Heart left ventricle (tissue), 13 donors: ENCODE data around the gene SND1.

Source experiments
- CTCF ChIP-seq, 12 donors: fragments of 200-600 bp; sonication (generic) in 4 of 12; IDR thresholded peaks; one replicate each; pipeline versions ENCODE4 v1.5.0 to v1.8.0; 2018 to 2022; ENCODE audit warnings: antibody characterized with exemption in 12 of 12, mild to moderate bottlenecking in 5 of 12
- POLR2A ChIP-seq, 2 donors: fragments of 450-650 bp; IDR thresholded peaks; one replicate each; pipeline ENCODE4 v1.6.1; 2017; ENCODE audit warnings: antibody characterized with exemption in 2 of 2, mild to moderate bottlenecking in 2 of 2, moderate library complexity in 2 of 2
- donor health status: ischemic (EF 13 %, LVEDD 7.1; RV severe dilation, severe dysfunction).
- donor health status: DM: no; HTN: yes; CAD: no.
- donor health status: DM: no; HTN: no; CAD: no.
- donor health status: ischemic (EF 25% LVEDD 6.9; RV normal size, moderate dysfunction).
- donor health status: ischemic (EF 25% LVEDD 5.7; RV mildly dilated, moderate dysfunction).
- donor health status: ischemic (EF 35%, LVEDD 5.7; RV mildly dilated, moderate dysfunction).
- donor health status: nonischemic (EF 11% LVEDD 7.7; RV severe dilation, severe dysfunction).
- donor health status: DM: yes; HTN: yes; CAD: no.
- donor health status: PGD.
- donor health status: ischemic (EF 29% LVEDD 5.4; RV normal size, mild dysfunction).
- donor health status: nonischemic (EF 23%, LVEDD 6.1; RV moderate dilation, normal function).

- no peak for TF ChIP-seq CTCF (IDR thresholded peaks at IDR 0.05)
- no peak for TF ChIP-seq POLR2A (IDR thresholded peaks at IDR 0.05)
Observed at GRCh38 chr7:127916735-127917134, 264.7 kb downstream of the SND1 start.
